ENCODE measurements around the gene PKHD1.

- no peak for TF ChIP-seq CTCF (IDR thresholded peaks at IDR 0.05)
- no peak for TF ChIP-seq POLR2A (IDR thresholded peaks at IDR 0.05)
Measured at GRCh38 chr6:51854347-51854746, 233.1 kb downstream of the PKHD1 start.

Data from heart left ventricle (tissue), 13 donors.